ENCODE data around the gene MRPS27.

The MRPS27 gene

DNA sequence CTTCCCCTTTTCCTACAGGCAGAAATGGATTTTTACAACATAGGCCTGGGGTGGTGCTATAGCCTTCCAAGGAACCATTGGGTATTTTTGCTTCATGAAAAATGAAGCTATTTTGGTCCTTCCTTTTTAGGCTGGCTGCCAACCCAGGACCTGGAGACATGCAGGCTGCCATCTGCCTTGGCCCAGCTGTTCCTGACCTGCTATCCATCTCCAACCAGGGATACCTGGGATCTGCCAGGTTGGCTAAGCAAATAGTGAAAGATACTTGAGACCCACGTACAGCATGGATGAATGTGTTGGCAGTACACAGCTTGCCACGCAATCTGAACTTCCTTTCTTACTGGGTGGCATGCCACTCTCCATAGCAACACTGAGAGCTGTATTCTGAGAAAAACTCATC lies 31.1 kb downstream of the MRPS27 start:
- Histone ChIP-seq H3K4me3 (ENCODE audit: low read length) (no peak overlapping the region), H4K20me1 (ENCODE audit: control insufficient read depth, insufficient read depth, low read depth, low read length) (no peaks in the 10 kb centered on the region), H3K79me2 (ENCODE audit: control insufficient read depth, low read length) (peaks cover 59% of the 10 kb centered on the region), H3K27ac (ENCODE audit: low read depth, low read length) (no peak overlapping the region), H3K9me2 (replicated peaks; ENCODE audit: control insufficient read depth, low read length) (no peaks in the 10 kb centered on the region), H3K4me1 (ENCODE audit: control insufficient read depth, low read length) (peaks cover 89% of the 10 kb centered on the region), H3F3A (ENCODE audit: control insufficient read depth, insufficient read depth) (peaks cover 40% of the 10 kb centered on the region), H3K27me3 (ENCODE audit: control insufficient read depth, low read length) (no peaks in the 10 kb centered on the region), H3K9me3 (ENCODE audit: control insufficient read depth, insufficient read depth, low read length) (no peaks in the 10 kb centered on the region), H3K36me3 (ENCODE audit: control insufficient read depth, low read length) (peaks cover 83% of the 10 kb centered on the region), H3K4me2 (ENCODE audit: low read length) (no peak overlapping the region)
- TF ChIP-seq EZH2phosphoT487 (IDR thresholded peaks at IDR 0.05; ENCODE audit: borderline replicate concordance, low read length): no peak
- TF ChIP-seq, protein P1, sequence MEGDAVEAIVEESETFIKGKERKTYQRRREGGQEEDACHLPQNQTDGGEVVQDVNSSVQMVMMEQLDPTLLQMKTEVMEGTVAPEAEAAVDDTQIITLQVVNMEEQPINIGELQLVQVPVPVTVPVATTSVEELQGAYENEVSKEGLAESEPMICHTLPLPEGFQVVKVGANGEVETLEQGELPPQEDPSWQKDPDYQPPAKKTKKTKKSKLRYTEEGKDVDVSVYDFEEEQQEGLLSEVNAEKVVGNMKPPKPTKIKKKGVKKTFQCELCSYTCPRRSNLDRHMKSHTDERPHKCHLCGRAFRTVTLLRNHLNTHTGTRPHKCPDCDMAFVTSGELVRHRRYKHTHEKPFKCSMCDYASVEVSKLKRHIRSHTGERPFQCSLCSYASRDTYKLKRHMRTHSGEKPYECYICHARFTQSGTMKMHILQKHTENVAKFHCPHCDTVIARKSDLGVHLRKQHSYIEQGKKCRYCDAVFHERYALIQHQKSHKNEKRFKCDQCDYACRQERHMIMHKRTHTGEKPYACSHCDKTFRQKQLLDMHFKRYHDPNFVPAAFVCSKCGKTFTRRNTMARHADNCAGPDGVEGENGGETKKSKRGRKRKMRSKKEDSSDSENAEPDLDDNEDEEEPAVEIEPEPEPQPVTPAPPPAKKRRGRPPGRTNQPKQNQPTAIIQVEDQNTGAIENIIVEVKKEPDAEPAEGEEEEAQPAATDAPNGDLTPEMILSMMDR (IDR thresholded peaks at IDR 0.05; ENCODE audit: low read depth, low read length, poor library complexity, severe bottlenecking): no peak

DNA sequence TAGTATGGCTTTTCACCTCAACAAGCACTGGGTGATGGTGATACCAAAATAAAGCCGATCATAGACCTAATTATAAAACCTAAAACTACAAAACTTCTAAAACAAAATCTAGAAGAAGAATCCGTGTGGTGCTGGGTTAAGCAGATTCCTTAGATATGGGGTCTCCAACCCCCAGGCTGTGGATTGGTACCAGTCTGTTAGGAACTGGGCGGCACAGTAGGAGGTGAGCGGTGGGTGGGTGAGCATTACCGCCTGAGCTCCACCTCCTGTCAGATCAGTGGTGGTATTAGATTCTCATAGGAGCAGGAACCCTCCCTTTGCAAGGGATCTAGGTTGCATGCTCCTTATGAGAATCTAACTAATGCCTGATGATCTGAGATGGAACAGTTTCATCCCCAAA lies 33.2 kb downstream of the MRPS27 start:
- H3K27me3 ChIP-seq (ENCODE audit: control insufficient read depth, low read length): no peaks in the 10 kb centered on the region
- peaks cover 82% of the 10 kb centered on the region for H3K36me3 ChIP-seq (ENCODE audit: control insufficient read depth, low read length)
- H4K20me1 ChIP-seq (ENCODE audit: control insufficient read depth, insufficient read depth, low read depth, low read length): no peaks in the 10 kb centered on the region
- no peaks in the 10 kb centered on the region for H3K9me2 ChIP-seq (replicated peaks; ENCODE audit: control insufficient read depth, low read length)
- H3K9me3 ChIP-seq (ENCODE audit: control insufficient read depth, insufficient read depth, low read length): no peaks in the 10 kb centered on the region
- peaks cover 23% of the 10 kb centered on the region for H3F3A ChIP-seq (ENCODE audit: control insufficient read depth, insufficient read depth)
- H3K4me2 ChIP-seq (ENCODE audit: low read length): no peak overlapping the region
- no peak for TF ChIP-seq EZH2phosphoT487 (IDR thresholded peaks at IDR 0.05; ENCODE audit: borderline replicate concordance, low read length)
- TF ChIP-seq, protein P1 (IDR thresholded peaks at IDR 0.05; ENCODE audit: low read depth, low read length, poor library complexity, severe bottlenecking): no peak
- H3K27ac ChIP-seq (ENCODE audit: low read depth, low read length): no peak overlapping the region
- H3K4me3 ChIP-seq (ENCODE audit: low read length): no peak overlapping the region
- peaks cover 42% of the 10 kb centered on the region for H3K79me2 ChIP-seq (ENCODE audit: control insufficient read depth, low read length)
- peaks cover 74% of the 10 kb centered on the region for H3K4me1 ChIP-seq (ENCODE audit: control insufficient read depth, low read length)

DNA sequence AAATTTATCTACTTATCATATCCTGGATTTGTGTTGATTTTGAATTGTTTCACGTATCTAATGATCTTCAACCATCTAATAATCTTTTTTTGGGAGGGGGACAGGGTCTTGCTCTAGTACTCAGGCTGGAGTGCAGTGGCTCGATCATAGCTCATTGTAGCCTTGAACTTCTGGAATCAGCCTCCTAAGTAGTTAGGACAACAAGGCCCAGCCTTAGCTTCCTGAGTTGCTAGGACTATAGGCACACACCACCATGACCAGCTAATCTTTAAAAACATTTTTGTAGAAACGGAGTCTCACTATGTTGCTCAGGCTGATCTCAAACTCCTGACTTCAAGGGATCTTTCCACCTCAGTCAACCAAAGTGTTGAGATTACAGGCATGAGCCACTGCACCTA lies 34.6 kb downstream of the MRPS27 start:
- peaks cover 89% of the 10 kb centered on the region for H3K36me3 ChIP-seq (ENCODE audit: control insufficient read depth, low read length)
- no peaks in the 10 kb centered on the region for H3K9me3 ChIP-seq (ENCODE audit: control insufficient read depth, insufficient read depth, low read length)
- peaks cover 52% of the 10 kb centered on the region for H3K79me2 ChIP-seq (ENCODE audit: control insufficient read depth, low read length)
- H3K4me2 ChIP-seq (ENCODE audit: low read length): peak overlapping the region; percentile 70
- H3K4me3 ChIP-seq (ENCODE audit: low read length): peak overlapping the region; percentile 50
- H3K9me2 ChIP-seq (replicated peaks; ENCODE audit: control insufficient read depth, low read length): no peaks in the 10 kb centered on the region
- no peaks in the 10 kb centered on the region for H4K20me1 ChIP-seq (ENCODE audit: control insufficient read depth, insufficient read depth, low read depth, low read length)
- H3K27ac ChIP-seq (ENCODE audit: low read depth, low read length): peak overlapping the region; percentile 73
- peaks cover 73% of the 10 kb centered on the region for H3K4me1 ChIP-seq (ENCODE audit: control insufficient read depth, low read length)
- H3F3A ChIP-seq (ENCODE audit: control insufficient read depth, insufficient read depth): peaks cover 9% of the 10 kb centered on the region
- TF ChIP-seq EZH2phosphoT487 (IDR thresholded peaks at IDR 0.05; ENCODE audit: borderline replicate concordance, low read length): no peak
- TF ChIP-seq, protein P1 (IDR thresholded peaks at IDR 0.05; ENCODE audit: low read depth, low read length, poor library complexity, severe bottlenecking): no peak
- H3K27me3 ChIP-seq (ENCODE audit: control insufficient read depth, low read length): no peaks in the 10 kb centered on the region

Measured in DOHH2 (cell line).